Activated naive CD4-positive, alpha-beta T cell treated with anti-CD3 and anti-CD28 coated beads, Interleukin-2, amount 50 U/mL, for 16 hours (primary cell): ENCODE data around the gene ADAMTS3.
A peak's percentile ranks its signal among the peaks of the same experiment; 100 is the strongest.

Experiments used
- DNase-seq: peaks from one replicate; pipeline ENCODE4 v3.0.0-alpha.2; 2020

ADAMTS3 gene

GRCh38 chr4:72330381-72330780 is 238.6 kb downstream of the ADAMTS3 start:
- no peak for DNase-seq

GRCh38 chr4:72326692-72327632 is 242.1 kb downstream of the ADAMTS3 start:
- DNase-seq = no peak

- no peak for DNase-seq
Measured at GRCh38 chr4:72325215-72325614, 243.8 kb downstream of the ADAMTS3 start.

- DNase-seq = no peak
Measured at GRCh38 chr4:72323227-72323626, 245.8 kb downstream of the ADAMTS3 start.

GRCh38 chr4:72320223-72320948 is 248.6 kb downstream of the ADAMTS3 start:
- DNase-seq = no peak

GRCh38 chr4:72319601-72320021 is 249.4 kb downstream of the ADAMTS3 start:
- no peak for DNase-seq

- no peak for DNase-seq
Measured at GRCh38 chr4:72318421-72319170, 250.4 kb downstream of the ADAMTS3 start.

- DNase-seq = no peak
Measured at GRCh38 chr4:72314869-72315268, 254.2 kb downstream of the ADAMTS3 start.

- DNase-seq = no peak
Measured at GRCh38 chr4:72313121-72313520, 255.9 kb downstream of the ADAMTS3 start.

- no peak for DNase-seq
Measured at GRCh38 chr4:72312032-72312650, 256.9 kb downstream of the ADAMTS3 start.

- no peak for DNase-seq
Measured at GRCh38 chr4:72311291-72311690, 257.7 kb downstream of the ADAMTS3 start.

GRCh38 chr4:72305620-72306019 is 263.4 kb downstream of the ADAMTS3 start:
- DNase-seq = no peak

- no peak for DNase-seq
Measured at GRCh38 chr4:72305080-72305479, 263.9 kb downstream of the ADAMTS3 start.

GRCh38 chr4:72302981-72303704 is 265.9 kb downstream of the ADAMTS3 start:
- peak; percentile 17 for DNase-seq

- DNase-seq = no peak
Measured at GRCh38 chr4:72301759-72302158, 267.3 kb downstream of the ADAMTS3 start.

- no peak for DNase-seq
Measured at GRCh38 chr4:72300126-72300525, 268.9 kb downstream of the ADAMTS3 start.

GRCh38 chr4:72295966-72296557 is 273.0 kb downstream of the ADAMTS3 start:
- no peak for DNase-seq

- no peak for DNase-seq
Measured at GRCh38 chr4:72290737-72291136, 278.3 kb downstream of the ADAMTS3 start.

GRCh38 chr4:72286910-72287309 is 282.1 kb downstream of the ADAMTS3 start:
- DNase-seq = no peak

- DNase-seq = no peak
Measured at GRCh38 chr4:72286185-72286584, 282.8 kb downstream of the ADAMTS3 start.

- no peak for DNase-seq
Measured at GRCh38 chr4:72283357-72283756, 285.7 kb downstream of the ADAMTS3 start.

GRCh38 chr4:72280252-72280651 is 288.8 kb downstream of the ADAMTS3 start:
- no peak for DNase-seq
